Cerebellar nuclear complex (tissue), 1 donor: Measurements from ENCODE around the gene PCP2.
"Not testable (repeated sequence)": the region's sequence is repeated elsewhere in the genome, so short reads cannot be mapped to it uniquely, and the experiment has no call there.

Experiments
- DNase-seq, 2 experiments: peaks; one replicate each; lab custom pipeline; 2025; lab: John Stamatoyannopoulos, UW

Gene PCP2

GRCh38 chr19:7661744-7662538 is 28.4 kb upstream of the PCP2 start:
- DNase-seq, result no peak

DNA sequence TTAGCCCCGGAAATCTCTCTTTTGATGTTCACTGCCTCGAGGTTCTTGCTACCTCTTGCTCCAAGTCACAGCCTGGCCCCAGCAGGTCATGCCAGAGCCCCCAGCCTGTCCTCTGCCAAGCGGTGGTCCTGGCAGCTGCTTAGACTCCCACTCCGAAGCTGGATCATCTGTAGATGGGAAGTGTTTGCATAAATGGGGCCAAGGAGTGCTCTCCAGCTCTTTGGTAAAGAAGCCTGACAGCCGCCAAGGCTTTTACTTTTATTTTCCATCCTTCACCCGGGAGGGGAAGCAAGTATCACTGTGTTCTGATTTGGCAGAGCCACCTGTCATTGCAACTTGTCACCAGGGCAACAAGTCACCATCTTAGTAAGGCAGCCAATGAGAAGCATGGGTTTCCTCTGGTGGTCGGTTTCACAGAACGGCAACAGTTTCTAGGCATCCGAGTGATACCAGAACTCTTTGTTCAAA is 24.7 kb upstream of the PCP2 start:
- DNase-seq, result no peak

DNA sequence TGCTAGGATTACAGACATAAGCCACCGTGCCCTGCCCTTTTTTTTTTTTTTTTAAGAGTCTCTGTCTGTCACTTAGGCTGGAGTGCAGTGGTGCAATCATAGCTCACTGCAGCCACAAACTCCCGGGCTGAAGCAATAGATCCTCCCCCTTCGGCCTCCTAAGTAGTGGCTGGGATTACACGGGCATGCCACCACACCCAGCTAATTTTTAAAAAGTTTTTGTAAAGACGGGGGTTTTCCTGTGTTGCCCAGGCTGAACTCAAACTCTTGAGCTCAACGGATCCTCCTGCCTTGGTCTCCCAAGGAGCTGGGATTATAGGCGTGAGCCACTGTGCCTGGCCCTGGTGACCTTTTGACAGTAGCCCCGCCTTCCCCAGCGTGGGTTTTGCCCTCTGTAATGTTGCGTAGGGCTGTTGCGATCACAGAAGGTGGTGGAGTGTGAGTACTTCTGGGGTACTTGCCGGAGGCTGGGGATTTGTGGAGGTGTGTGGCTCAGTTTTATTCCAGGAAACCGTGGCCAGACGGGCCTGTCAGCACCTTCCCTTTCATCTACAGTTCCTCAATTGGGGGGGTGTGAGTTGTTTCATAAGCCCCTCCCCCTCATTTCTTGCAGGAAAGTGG is 23.7 kb upstream of the PCP2 start:
- no peak for DNase-seq

DNA sequence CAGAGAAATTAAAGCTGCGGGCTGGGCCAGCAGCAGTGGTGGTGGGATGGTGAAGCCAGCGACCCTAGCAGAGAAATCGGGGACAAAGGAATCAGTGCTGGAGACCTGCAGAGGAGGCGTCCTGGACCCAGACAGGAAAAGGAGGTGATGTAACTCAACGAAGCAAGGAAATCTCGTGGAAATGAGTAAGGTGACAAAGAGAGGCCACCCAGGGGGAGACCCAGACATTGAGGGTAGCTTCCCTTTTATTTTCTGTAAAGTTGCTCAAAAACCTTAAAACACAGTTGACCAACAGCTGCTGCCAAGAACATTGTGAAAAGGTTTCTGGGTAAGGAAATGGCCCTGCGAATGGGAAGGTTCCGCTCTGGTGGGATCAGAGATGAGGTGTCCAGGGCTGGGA is 22.1 kb upstream of the PCP2 start:
- no peak for DNase-seq

GRCh38 chr19:7654401-7654800 is 20.9 kb upstream of the PCP2 start:
- no peak for DNase-seq

- peak in 1 of 2 experiments; percentile 69 for DNase-seq
These were observed 18.6 kb upstream of the PCP2 start for GRCh38 chr19:7652061-7652641.

DNA sequence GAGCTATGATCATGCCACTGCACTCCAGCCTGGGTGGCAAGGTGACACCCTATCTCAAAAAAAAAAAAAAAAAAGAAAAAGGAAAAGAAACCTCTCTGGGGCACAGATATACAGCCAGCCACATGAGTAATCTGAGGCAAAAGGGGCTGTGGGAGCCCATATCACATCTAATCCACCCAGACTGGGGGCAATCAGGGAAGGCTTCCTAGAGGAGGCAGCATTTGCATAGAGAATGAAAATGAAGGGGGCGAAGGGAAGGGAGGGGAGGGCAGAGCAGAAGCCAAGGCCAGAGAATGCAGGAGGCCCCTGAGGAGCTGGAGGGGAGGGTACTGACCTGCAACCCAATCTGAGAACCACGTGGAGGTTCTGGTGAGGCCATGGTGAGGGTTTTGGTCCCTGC is 16.6 kb upstream of the PCP2 start:
- no peak for DNase-seq

GRCh38 chr19:7648265-7649014 is 14.9 kb upstream of the PCP2 start:
- DNase-seq, result no peak

DNA sequence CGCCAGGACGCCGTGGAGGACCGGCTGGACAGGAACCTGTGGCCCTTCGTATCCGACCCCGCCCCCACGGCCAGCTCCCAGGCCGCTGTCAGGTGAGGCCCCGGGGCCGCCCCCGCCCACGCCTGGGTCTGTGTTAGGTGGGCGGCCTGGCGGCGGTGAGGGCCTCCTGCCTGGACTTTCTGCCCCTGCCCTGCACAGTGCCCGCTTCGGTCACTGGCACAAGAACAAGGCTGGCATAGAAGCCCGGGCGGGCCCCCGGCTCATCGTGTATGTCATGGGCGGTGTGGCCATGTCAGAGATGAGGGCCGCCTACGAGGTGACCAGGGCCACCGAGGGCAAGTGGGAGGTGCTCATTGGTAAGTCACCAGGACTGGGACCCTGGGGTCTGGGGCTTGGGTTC is 13.6 kb upstream of the PCP2 start:
- DNase-seq, result no peak

DNA sequence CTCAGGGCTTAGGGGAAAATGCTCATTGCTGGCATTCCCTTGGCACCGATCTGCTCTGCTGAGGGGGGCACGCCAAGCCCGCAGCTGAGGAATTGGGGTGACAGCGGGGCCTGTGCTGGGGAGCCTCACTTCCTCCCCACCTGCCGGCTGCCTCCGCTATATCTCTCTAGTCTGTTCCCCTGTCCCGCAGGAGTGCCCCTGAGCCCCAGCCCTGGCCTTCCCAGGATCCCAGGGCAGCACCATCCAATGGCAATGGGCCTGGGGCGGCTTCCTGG is 12.8 kb upstream of the PCP2 start:
- no peak for DNase-seq

GRCh38 chr19:7645656-7646425 is 12.3 kb upstream of the PCP2 start:
- no peak for DNase-seq

- no peak for DNase-seq
These were observed 11.6 kb upstream of the PCP2 start for GRCh38 chr19:7645163-7645562.

DNA sequence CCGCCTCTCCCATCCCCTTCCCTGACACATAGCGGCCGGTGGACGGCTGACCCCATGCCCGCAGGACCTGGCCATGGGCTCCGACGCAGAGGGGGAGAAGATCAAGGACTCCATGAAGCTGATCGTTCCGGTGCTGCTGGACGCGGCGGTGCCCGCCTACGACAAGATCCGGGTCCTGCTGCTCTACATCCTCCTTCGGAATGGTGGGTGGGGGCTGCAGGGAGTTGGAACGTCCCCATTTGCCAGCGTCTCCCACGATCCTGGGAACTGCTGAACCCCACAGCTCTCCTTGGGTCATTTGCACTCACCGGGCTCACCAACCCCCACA is 11.0 kb upstream of the PCP2 start:
- DNase-seq, result no peak

DNA sequence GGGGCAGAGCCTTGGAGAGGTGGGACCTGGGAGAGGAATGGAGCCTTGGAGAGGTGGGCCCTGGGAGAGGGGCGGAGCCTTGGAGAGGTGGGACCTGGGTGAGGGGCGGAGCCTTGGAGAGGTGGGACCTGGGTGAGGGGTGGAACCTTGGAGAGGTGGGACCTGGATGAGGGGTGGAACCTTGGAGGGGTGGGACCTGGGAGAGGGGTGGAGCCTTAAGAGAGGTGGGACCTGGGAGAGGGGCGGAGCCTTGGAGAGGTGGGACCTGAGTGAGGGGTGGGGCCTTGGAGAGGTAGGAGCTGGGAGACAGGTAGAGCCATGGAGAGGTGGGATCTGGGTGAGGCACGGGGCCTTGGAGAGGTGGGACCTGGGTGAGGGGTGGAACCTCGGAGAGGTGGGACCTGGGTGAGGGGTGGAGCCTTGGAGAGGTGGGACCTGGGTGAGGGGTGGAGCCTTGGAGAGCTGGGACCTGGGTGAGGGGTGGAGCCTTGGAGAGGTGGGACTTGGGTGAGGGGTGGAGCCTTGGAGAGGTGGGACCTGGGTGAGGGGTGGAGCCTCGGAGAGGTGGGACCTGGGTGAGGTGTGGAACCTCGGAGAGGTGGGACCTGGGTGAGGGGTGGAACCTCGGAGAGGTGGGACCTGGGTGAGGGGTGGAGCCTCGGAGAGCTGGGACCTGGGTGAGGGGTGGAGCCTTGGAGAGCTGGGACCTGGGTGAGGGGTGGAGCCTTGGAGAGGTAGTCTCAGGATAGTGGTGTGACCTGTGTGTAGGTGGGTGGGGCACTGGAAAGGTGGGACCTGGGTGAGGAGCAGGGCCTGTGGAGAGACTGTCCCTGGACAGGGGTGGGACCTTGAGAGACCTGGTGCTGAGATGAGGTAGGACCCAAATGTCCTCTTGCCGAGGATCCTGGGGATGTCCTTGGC is 10.4 kb upstream of the PCP2 start:
- not testable (repeated sequence) for DNase-seq

DNA sequence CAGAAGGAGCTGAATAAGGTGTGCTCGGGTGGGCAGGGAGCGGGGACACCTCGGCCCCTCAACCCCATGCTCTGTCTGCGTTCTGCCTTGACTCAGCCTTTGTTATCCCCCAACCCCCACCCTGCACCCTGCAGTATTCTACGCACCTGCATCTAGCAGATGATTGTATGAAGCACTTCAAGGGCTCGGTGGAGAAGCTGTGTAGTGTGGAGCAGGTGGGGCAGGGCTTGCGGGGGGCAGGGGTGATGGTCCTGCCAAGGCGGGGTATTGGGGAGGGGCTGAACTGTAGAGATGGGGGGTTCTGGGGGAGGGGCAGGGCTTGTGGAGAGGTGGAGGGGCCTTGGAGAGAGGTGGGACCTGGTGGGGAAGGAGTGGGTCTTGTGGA is 9.5 kb upstream of the PCP2 start:
- no peak for DNase-seq

- no peak for DNase-seq
These were observed 8.9 kb upstream of the PCP2 start for GRCh38 chr19:7642295-7643030.

- DNase-seq, result no peak
These were observed 8.1 kb upstream of the PCP2 start for GRCh38 chr19:7641290-7642276.

DNA sequence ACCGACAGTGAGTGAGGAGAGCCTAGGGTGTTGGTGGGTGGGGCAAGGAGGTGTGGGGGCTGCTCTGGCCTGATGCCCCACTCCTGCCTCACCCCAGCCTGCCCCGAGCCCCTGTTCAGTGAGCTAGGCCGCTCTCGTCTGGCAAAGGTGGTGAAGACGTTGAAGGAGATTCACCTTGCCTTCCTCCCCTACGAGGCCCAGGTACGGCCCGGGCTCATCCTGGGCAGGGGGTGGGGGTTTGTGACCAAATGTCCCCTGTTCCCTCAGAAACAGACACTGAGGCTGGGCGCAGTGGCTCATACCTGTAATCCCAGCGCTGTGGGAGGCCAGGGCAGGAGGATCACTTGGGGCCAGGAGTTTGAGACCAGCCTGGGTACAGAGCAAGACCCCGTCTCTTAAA is 7.3 kb upstream of the PCP2 start:
- DNase-seq, result no peak

DNA sequence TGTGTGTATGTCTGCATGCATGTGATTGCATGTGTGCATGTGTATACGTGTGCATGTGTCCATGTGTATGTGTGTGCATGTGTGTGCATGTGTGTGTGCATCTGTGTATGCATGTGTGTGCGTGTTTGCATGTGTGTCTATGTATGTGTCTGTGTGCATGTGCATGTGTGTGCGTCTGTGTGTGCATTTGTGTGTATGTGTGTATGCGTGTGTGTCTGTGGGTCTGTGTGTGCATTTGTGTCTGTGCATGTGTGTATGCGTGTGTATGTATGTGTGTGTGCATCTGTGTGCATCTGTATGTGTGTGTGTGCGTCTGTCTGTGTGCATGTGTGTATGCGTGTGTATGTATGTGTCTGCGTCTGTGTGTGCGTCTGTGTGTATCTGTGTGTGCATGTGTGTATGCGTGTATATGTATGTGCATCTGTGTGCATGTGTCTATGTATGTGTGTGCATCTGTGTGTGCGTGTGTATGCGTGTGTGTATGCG is 6.4 kb upstream of the PCP2 start:
- no peak for DNase-seq
